Lower leg skin (tissue), 4 donors: ENCODE results near the gene RALGDS. TPM values are rescaled to one million over a fixed set of nuclear protein-coding genes. Genes with fewer than 3 reads are reported as not detected.
"Not testable (repeated sequence)": the region's sequence is repeated elsewhere in the genome, so short reads cannot be mapped to it uniquely, and the experiment has no call there.

Experiments used
- DNase-seq, 2 donors: peaks; one replicate each; pipeline ENCODE4 v3.0.0-alpha.2; 2019; ENCODE audit warnings: low spot score in 2 of 2
- H3K4me3 ChIP-seq: fragments of 200-600 bp; sonication (generic); 2 replicates; pipeline ENCODE4 v1.5.1; 2017; ENCODE audit warnings: mild to moderate bottlenecking, low read depth; ENCODE audit not compliant: poor library complexity, severe bottlenecking
- CTCF ChIP-seq, 3 donors: fragments of 450-650 bp; IDR thresholded peaks; one replicate each; pipeline ENCODE4 v1.5.1; 2016; ENCODE audit warnings: antibody characterized with exemption in 3 of 3, mild to moderate bottlenecking in 3 of 3, moderate library complexity in 2 of 3
- POLR2A ChIP-seq, 2 donors: fragments of 450-650 bp; IDR thresholded peaks; one replicate each; pipeline ENCODE4 v1.6.1; 2016 to 2017; ENCODE audit warnings: antibody characterized with exemption in 2 of 2, mild to moderate bottlenecking in 1 of 2, moderate library complexity in 1 of 2
- WGBS, 2 donors: methylation state at CpG; one replicate each; pipeline ENCODE4 v1.1.5; 2018; 5-methylcytosine and 5-hydroxymethylcytosine counted together
- intact Hi-C: fragments of 100-400 bp; cut with DNase I; formaldehyde crosslinking; loops from one replicate; pipeline ENCODE4 v1.15.0; 2023; ENCODE audit warnings: low total_unique reads
- total RNA-seq, 4 donors: library from RNA; depleted of rRNA; stranded (reverse); fragments of >200 nt; gene quantifications; one replicate each; pipeline ENCODE4 v1.1.0, GENCODE V29; 2016

The RALGDS gene
- total RNA-seq, 4 donors from 2014 or later, result 95.0 to 176 (median 123) TPM

- 95 to 96% methylated on average over 3 of the region's 3 CpGs for WGBS, 2 donors
- intact Hi-C loops, result no loop called here
- H3K4me3 ChIP-seq, result no peak overlapping the region
- no peak for DNase-seq
- TF ChIP-seq POLR2A (IDR thresholded peaks at IDR 0.05) (no peak), CTCF (IDR thresholded peaks at IDR 0.05) (no peak)
Measured at GRCh38 chr9:133094842-133095393, 26.1 kb downstream of the RALGDS start.

- WGBS, 2 donors, result 60 to 66% methylated on average over 4 of the region's 4 CpGs
- intact Hi-C loops, DNase-seq, H3K4me3 ChIP-seq: not testable (repeated sequence)
Measured at GRCh38 chr9:133094351-133094750, 26.7 kb downstream of the RALGDS start.

- no peak for DNase-seq
- whole genome bisulfite sequencing, 2 donors, result 71 to 77% methylated on average over 11 of the region's 11 CpGs
- intact Hi-C loops, result no loop called here
- TF ChIP-seq CTCF (IDR thresholded peaks at IDR 0.05) (no peak), POLR2A (IDR thresholded peaks at IDR 0.05) (no peak)
- H3K4me3 ChIP-seq, result no peak overlapping the region
Measured at GRCh38 chr9:133090752-133091385, 30.2 kb downstream of the RALGDS start.

DNA sequence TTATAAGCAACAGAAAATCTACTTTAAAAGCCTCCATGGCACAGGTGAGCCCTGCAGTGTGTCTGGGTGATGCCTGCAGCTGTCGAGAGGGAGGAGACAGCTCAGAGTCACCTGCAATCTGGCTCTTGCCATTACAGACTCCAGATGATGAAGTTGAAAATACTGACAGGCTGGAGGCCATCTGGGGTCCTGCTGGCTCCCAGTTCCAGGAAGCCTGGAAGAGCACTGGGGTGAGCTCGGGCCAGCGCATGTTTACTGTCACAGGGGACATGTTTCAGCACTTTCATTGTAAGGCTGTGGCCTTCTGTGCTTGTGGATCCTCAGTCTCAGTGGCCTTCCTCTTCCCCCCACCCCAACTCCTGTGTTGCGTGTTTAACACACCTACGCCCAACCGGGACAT is 30.9 kb downstream of the RALGDS start:
- 56 to 83% methylated on average over 5 of the region's 6 CpGs for whole genome bisulfite sequencing, 2 donors
- TF ChIP-seq POLR2A (IDR thresholded peaks at IDR 0.05) (no peak), CTCF (IDR thresholded peaks at IDR 0.05) (no peak)
- DNase-seq, result no peak
- H3K4me3 ChIP-seq, result no peak overlapping the region
- intact Hi-C loops, result no loop called here

DNA sequence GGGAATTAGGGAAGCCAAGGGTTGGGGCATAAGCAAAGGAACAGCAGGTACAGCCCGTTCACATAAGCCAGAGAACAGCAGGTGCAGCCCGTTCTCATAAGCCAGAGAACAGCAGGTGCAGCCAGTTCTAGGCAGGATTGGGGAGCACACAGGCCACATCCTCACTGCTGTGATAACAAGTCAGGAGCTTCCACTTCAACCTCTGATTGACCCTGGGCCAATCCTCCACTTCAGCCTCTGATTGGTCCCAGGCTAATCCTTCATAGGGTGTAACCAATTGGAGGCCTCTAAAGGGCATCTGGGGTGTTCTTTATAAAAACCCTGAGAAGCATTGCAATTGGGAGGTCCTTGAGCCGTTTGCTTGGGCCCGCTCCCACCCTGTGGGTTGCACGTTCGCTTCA is 31.8 kb downstream of the RALGDS start:
- H3K4me3 ChIP-seq, result no peak overlapping the region
- WGBS, 2 donors, result 82 to 88% methylated on average over 6 of the region's 6 CpGs
- no peak for DNase-seq
- no peak for TF ChIP-seq CTCF (IDR thresholded peaks at IDR 0.05)
- TF ChIP-seq POLR2A (IDR thresholded peaks at IDR 0.05), result no peak
- intact Hi-C loops, result no loop called here

GRCh38 chr9:133088756-133089155 is 32.3 kb downstream of the RALGDS start:
- TF ChIP-seq CTCF (IDR thresholded peaks at IDR 0.05) (no peak), POLR2A (IDR thresholded peaks at IDR 0.05) (no peak)
- intact Hi-C loops, result no loop called here
- no peak for DNase-seq
- 93 to 96% methylated on average over 7 of the region's 7 CpGs for WGBS, 2 donors
- H3K4me3 ChIP-seq, result no peak overlapping the region
